HEK293 (cell line): ENCODE results near the gene MARCOL.
"Not testable (repeated sequence)": the region's sequence is repeated elsewhere in the genome, so short reads cannot be mapped to it uniquely, and the experiment has no call there.

Experiments
- CTCF ChIP-seq: fragments of 450-650 bp; formaldehyde crosslinking; IDR thresholded peaks from 2 replicates; pipeline ENCODE4 v1.5.1; 2016; ENCODE audit warnings: missing biosample characterization, missing genetic modification characterization
- SALL2 ChIP-seq: fragments of 450-650 bp; formaldehyde crosslinking; IDR thresholded peaks from 2 replicates; pipeline ENCODE4 v1.5.0; 2017; ENCODE audit warnings: missing biosample characterization, mild to moderate bottlenecking, missing genetic modification characterization, borderline replicate concordance
- ZNF133 ChIP-seq: fragments of 450-650 bp; formaldehyde crosslinking; IDR thresholded peaks from 2 replicates; pipeline ENCODE4 v1.5.1; 2016; ENCODE audit warnings: missing biosample characterization, missing genetic modification characterization
- ZNF549 ChIP-seq: fragments of 450-650 bp; IDR thresholded peaks from 2 replicates; pipeline ENCODE4 v1.5.1; 2018; ENCODE audit warnings: missing biosample characterization, missing genetic modification characterization, mild to moderate bottlenecking, inconsistent platforms, moderate library complexity
- ZSCAN5A ChIP-seq: fragments of 450-650 bp; formaldehyde crosslinking; IDR thresholded peaks from 2 replicates; pipeline ENCODE4 v1.5.1; 2016; ENCODE audit warnings: missing biosample characterization, missing genetic modification characterization
- TF ChIP-seq, protein P1 (sequence below): sonication (generic); formaldehyde crosslinking; IDR thresholded peaks from 2 replicates; pipeline ENCODE4 v1.8.1; 2022; ENCODE audit warnings: mild to moderate bottlenecking, moderate library complexity, missing genetic modification reagents
- TF ChIP-seq, protein P2 (sequence below): fragments of 450-650 bp; formaldehyde crosslinking; IDR thresholded peaks from 2 replicates; pipeline ENCODE4 v1.5.1; 2016; ENCODE audit warnings: missing biosample characterization, missing genetic modification characterization

- TF ChIP-seq ZNF549; ZNF133; CTCF (tag by site-specific recombination); SALL2 (tag by site-specific recombination); ZSCAN5A (tag by site-specific recombination): not testable (repeated sequence)
- TF ChIP-seq, protein P1, sequence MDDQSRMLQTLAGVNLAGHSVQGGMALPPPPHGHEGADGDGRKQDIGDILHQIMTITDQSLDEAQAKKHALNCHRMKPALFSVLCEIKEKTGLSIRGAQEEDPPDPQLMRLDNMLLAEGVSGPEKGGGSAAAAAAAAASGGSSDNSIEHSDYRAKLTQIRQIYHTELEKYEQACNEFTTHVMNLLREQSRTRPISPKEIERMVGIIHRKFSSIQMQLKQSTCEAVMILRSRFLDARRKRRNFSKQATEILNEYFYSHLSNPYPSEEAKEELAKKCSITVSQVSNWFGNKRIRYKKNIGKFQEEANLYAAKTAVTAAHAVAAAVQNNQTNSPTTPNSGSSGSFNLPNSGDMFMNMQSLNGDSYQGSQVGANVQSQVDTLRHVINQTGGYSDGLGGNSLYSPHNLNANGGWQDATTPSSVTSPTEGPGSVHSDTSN (CRISPR knock-in tag): not testable (repeated sequence)
- TF ChIP-seq, protein P2, sequence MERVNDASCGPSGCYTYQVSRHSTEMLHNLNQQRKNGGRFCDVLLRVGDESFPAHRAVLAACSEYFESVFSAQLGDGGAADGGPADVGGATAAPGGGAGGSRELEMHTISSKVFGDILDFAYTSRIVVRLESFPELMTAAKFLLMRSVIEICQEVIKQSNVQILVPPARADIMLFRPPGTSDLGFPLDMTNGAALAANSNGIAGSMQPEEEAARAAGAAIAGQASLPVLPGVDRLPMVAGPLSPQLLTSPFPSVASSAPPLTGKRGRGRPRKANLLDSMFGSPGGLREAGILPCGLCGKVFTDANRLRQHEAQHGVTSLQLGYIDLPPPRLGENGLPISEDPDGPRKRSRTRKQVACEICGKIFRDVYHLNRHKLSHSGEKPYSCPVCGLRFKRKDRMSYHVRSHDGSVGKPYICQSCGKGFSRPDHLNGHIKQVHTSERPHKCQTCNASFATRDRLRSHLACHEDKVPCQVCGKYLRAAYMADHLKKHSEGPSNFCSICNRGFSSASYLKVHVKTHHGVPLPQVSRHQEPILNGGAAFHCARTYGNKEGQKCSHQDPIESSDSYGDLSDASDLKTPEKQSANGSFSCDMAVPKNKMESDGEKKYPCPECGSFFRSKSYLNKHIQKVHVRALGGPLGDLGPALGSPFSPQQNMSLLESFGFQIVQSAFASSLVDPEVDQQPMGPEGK (tag by site-specific recombination): not testable (repeated sequence)
Observed at GRCh38 chr5:148275129-148275528, 36.8 kb downstream of the MARCOL start.
